ENCODE results near the gene PTPRD.

The PTPRD gene

GRCh38 chr9:8651846-8652215, 1961.0 kb downstream of the PTPRD start:
- DNase-seq, result no peak

- DNase-seq, result no peak
Measured at GRCh38 chr9:8651070-8651845, 1961.5 kb downstream of the PTPRD start.

GRCh38 chr9:8649807-8650206, 1963.0 kb downstream of the PTPRD start:
- DNase-seq, result no peak

GRCh38 chr9:8649160-8649559, 1963.6 kb downstream of the PTPRD start:
- DNase-seq, result no peak

- DNase-seq, result no peak
Measured at GRCh38 chr9:8648271-8648845, 1964.4 kb downstream of the PTPRD start.

- DNase-seq, result no peak
Measured at GRCh38 chr9:8647824-8648223, 1965.0 kb downstream of the PTPRD start.

GRCh38 chr9:8644571-8644970, 1968.2 kb downstream of the PTPRD start:
- no peak for DNase-seq

- no peak for DNase-seq
Measured at GRCh38 chr9:8643896-8644295, 1968.9 kb downstream of the PTPRD start.

- no peak for DNase-seq
Measured at GRCh38 chr9:8643464-8643863, 1969.3 kb downstream of the PTPRD start.

- DNase-seq, result no peak
Measured at GRCh38 chr9:8640761-8641160, 1972.0 kb downstream of the PTPRD start.

GRCh38 chr9:8637626-8638025, 1975.2 kb downstream of the PTPRD start:
- no peak for DNase-seq

- no peak for DNase-seq
Measured at GRCh38 chr9:8633784-8634183, 1979.0 kb downstream of the PTPRD start.

- no peak for DNase-seq
Measured at GRCh38 chr9:8632493-8632892, 1980.3 kb downstream of the PTPRD start.

GRCh38 chr9:8628791-8629190, 1984.0 kb downstream of the PTPRD start:
- DNase-seq, result no peak

- DNase-seq, result no peak
Measured at GRCh38 chr9:8627976-8628679, 1984.7 kb downstream of the PTPRD start.

GRCh38 chr9:8622871-8623270, 1989.9 kb downstream of the PTPRD start:
- DNase-seq, result no peak

- DNase-seq, result no peak
Measured at GRCh38 chr9:8622222-8622802, 1990.5 kb downstream of the PTPRD start.

GRCh38 chr9:8621416-8621815, 1991.4 kb downstream of the PTPRD start:
- no peak for DNase-seq

GRCh38 chr9:8616414-8616813, 1996.4 kb downstream of the PTPRD start:
- DNase-seq, result no peak

GRCh38 chr9:8614926-8615440, 1997.8 kb downstream of the PTPRD start:
- DNase-seq, result no peak

- DNase-seq, result no peak
Measured at GRCh38 chr9:8613346-8613825, 1999.4 kb downstream of the PTPRD start.

- DNase-seq, result no peak
Measured at GRCh38 chr9:8611153-8611552, 2001.6 kb downstream of the PTPRD start.

- DNase-seq, result no peak
Measured at GRCh38 chr9:8610256-8610655, 2002.5 kb downstream of the PTPRD start.

All from effector CD8-positive, alpha-beta T cell (primary cell).